ENCODE data around the gene ROBO1.
"Not testable (repeated sequence)": the region's sequence is repeated elsewhere in the genome, so short reads cannot be mapped to it uniquely, and the experiment has no call there.

ROBO1 gene

GRCh38 chr3:79543218-79543982 lies 224.4 kb downstream of the ROBO1 start:
- no peak for DNase-seq

- DNase-seq = no peak
These were observed 233.1 kb downstream of the ROBO1 start for GRCh38 chr3:79534727-79535126.

GRCh38 chr3:79531566-79532295 lies 236.1 kb downstream of the ROBO1 start:
- no peak for DNase-seq

GRCh38 chr3:79521221-79521848 lies 246.5 kb downstream of the ROBO1 start:
- no peak for DNase-seq

- no peak for DNase-seq
These were observed 249.9 kb downstream of the ROBO1 start for GRCh38 chr3:79517766-79518413.

- no peak for DNase-seq
These were observed 251.0 kb downstream of the ROBO1 start for GRCh38 chr3:79516795-79517194.

- no peak for DNase-seq
These were observed 252.7 kb downstream of the ROBO1 start for GRCh38 chr3:79515072-79515471.

- no peak for DNase-seq
These were observed 253.7 kb downstream of the ROBO1 start for GRCh38 chr3:79514069-79514468.

GRCh38 chr3:79506751-79507150 lies 261.0 kb downstream of the ROBO1 start:
- DNase-seq = no peak

GRCh38 chr3:79502216-79502681 lies 265.5 kb downstream of the ROBO1 start:
- not testable (repeated sequence) for DNase-seq

- no peak for DNase-seq
These were observed 270.2 kb downstream of the ROBO1 start for GRCh38 chr3:79497447-79498111.

GRCh38 chr3:79491029-79491641 lies 276.7 kb downstream of the ROBO1 start:
- no peak for DNase-seq

GRCh38 chr3:79490165-79491028 lies 277.4 kb downstream of the ROBO1 start:
- DNase-seq = no peak

- DNase-seq = no peak
These were observed 279.4 kb downstream of the ROBO1 start for GRCh38 chr3:79488407-79488806.

- no peak for DNase-seq
These were observed 287.1 kb downstream of the ROBO1 start for GRCh38 chr3:79480746-79481145.

GRCh38 chr3:79478620-79479019 lies 289.2 kb downstream of the ROBO1 start:
- no peak for DNase-seq

- DNase-seq = no peak
These were observed 290.6 kb downstream of the ROBO1 start for GRCh38 chr3:79477242-79477641.

- no peak for DNase-seq
These were observed 293.8 kb downstream of the ROBO1 start for GRCh38 chr3:79473993-79474392.

GRCh38 chr3:79467721-79468120 lies 300.1 kb downstream of the ROBO1 start:
- no peak for DNase-seq

- no peak for DNase-seq
These were observed 306.5 kb downstream of the ROBO1 start for GRCh38 chr3:79461129-79461792.

- no peak for DNase-seq
These were observed 314.2 kb downstream of the ROBO1 start for GRCh38 chr3:79453600-79453999.
